A549 (cell line): Measurements from ENCODE around the gene FADS3.

Experiments used
- JUN ChIP-seq, 2 experiments: fragments of >200 bp; sonication (Bioruptor Twin); formaldehyde crosslinking; IDR thresholded peaks; 2 replicates in 1 of 2; 3 replicates in 1 of 2; pipeline ENCODE4 v1.6.1; 2016 to 2017
- JUNB ChIP-seq: fragments of >200 bp; sonication (Bioruptor Twin); formaldehyde crosslinking; IDR thresholded peaks from 2 replicates; pipeline ENCODE4 v1.6.1; 2016
- MYC ChIP-seq: IDR thresholded peaks from 2 replicates; pipeline ENCODE4 v1.6.1; 2012; ENCODE audit warnings: mild to moderate bottlenecking, inconsistent platforms, low read length, improper control_type of control experiment, borderline replicate concordance
- PHF8 ChIP-seq: fragments of 200-600 bp; sonication (generic); IDR thresholded peaks from 2 replicates; pipeline ENCODE4 v1.6.1; 2016; ENCODE audit warnings: low read depth, mild to moderate bottlenecking, antibody characterized with exemption, moderate library complexity, borderline replicate concordance
- POLR2A ChIP-seq: IDR thresholded peaks from 2 replicates; pipeline ENCODE4 v1.6.1; 2012; ENCODE audit warnings: mild to moderate bottlenecking, low read length
- RNF2 ChIP-seq: fragments of 200-600 bp; sonication (generic); IDR thresholded peaks from 2 replicates; pipeline ENCODE4 v1.6.1; 2016; ENCODE audit warnings: low read depth, mild to moderate bottlenecking, antibody characterized with exemption, moderate library complexity, borderline replicate concordance
- TP53 ChIP-seq: fragments of 250-450 bp; sonication (Bioruptor Pico); IDR thresholded peaks from 2 replicates; pipeline ENCODE4 v1.5.0; 2021; ENCODE audit warnings: mild to moderate bottlenecking, moderate library complexity
- ZNF302 ChIP-seq: fragments of 250-450 bp; sonication (Bioruptor Pico); IDR thresholded peaks from 2 replicates; pipeline ENCODE4 v1.9.0; 2021; ENCODE audit warnings: inconsistent platforms, mild to moderate bottlenecking, moderate library complexity
- TF ChIP-seq, protein P1 (sequence below): fragments of 150-350 bp; IDR thresholded peaks from 2 replicates; pipeline ENCODE4 v1.6.1; 2014; ENCODE audit warnings: low read depth, mild to moderate bottlenecking, low read length
- TF ChIP-seq, protein P2 (sequence below): fragments of >200 bp; sonication (Bioruptor Twin); formaldehyde crosslinking; IDR thresholded peaks from 3 replicates; pipeline ENCODE4 v1.5.1; 2016
- TF ChIP-seq, protein P3 (sequence below): fragments of 200-600 bp; sonication (generic); IDR thresholded peaks from 2 replicates; pipeline ENCODE4 v1.6.1; 2016; ENCODE audit warnings: antibody characterized with exemption, mild to moderate bottlenecking, moderate library complexity
- TF ChIP-seq, protein P4 (sequence below): fragments of 450-650 bp; IDR thresholded peaks from 2 replicates; pipeline ENCODE4 v1.6.1; 2014; ENCODE audit warnings: antibody characterized with exemption
- TF ChIP-seq, protein P5 (sequence below): fragments of 250-450 bp; sonication (Bioruptor Pico); IDR thresholded peaks from 2 replicates; pipeline ENCODE4 v1.5.0; 2021; ENCODE audit warnings: mild to moderate bottlenecking, moderate library complexity, borderline replicate concordance

DNA sequence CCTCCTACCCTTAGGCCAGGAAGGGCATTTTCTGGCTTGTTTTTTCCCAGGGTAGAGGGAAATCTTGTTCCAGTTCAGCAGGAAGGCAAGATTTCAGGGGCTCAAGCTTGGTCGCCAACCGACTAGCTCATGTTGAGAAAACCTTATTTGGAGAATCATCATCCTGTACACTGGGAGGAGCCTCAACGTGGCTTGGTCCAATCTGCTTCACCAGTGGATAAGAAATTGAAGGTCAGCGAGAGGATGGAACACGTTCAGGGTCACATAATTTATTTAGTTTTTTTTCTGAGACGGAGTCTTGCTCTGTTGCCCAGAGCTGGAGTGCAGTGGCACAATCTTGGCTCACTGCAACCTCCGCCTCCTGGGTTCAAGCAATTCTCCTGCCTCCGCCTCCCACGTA, 42.7 kb downstream of the FADS3 start:
- no peak for TF ChIP-seq JUN (IDR thresholded peaks at IDR 0.05)
- TF ChIP-seq, protein P1, sequence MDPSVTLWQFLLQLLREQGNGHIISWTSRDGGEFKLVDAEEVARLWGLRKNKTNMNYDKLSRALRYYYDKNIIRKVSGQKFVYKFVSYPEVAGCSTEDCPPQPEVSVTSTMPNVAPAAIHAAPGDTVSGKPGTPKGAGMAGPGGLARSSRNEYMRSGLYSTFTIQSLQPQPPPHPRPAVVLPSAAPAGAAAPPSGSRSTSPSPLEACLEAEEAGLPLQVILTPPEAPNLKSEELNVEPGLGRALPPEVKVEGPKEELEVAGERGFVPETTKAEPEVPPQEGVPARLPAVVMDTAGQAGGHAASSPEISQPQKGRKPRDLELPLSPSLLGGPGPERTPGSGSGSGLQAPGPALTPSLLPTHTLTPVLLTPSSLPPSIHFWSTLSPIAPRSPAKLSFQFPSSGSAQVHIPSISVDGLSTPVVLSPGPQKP: no peak
- TF ChIP-seq, protein P2, sequence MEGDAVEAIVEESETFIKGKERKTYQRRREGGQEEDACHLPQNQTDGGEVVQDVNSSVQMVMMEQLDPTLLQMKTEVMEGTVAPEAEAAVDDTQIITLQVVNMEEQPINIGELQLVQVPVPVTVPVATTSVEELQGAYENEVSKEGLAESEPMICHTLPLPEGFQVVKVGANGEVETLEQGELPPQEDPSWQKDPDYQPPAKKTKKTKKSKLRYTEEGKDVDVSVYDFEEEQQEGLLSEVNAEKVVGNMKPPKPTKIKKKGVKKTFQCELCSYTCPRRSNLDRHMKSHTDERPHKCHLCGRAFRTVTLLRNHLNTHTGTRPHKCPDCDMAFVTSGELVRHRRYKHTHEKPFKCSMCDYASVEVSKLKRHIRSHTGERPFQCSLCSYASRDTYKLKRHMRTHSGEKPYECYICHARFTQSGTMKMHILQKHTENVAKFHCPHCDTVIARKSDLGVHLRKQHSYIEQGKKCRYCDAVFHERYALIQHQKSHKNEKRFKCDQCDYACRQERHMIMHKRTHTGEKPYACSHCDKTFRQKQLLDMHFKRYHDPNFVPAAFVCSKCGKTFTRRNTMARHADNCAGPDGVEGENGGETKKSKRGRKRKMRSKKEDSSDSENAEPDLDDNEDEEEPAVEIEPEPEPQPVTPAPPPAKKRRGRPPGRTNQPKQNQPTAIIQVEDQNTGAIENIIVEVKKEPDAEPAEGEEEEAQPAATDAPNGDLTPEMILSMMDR: no peak
- no peak for TF ChIP-seq ZNF302
- TF ChIP-seq, protein P3, sequence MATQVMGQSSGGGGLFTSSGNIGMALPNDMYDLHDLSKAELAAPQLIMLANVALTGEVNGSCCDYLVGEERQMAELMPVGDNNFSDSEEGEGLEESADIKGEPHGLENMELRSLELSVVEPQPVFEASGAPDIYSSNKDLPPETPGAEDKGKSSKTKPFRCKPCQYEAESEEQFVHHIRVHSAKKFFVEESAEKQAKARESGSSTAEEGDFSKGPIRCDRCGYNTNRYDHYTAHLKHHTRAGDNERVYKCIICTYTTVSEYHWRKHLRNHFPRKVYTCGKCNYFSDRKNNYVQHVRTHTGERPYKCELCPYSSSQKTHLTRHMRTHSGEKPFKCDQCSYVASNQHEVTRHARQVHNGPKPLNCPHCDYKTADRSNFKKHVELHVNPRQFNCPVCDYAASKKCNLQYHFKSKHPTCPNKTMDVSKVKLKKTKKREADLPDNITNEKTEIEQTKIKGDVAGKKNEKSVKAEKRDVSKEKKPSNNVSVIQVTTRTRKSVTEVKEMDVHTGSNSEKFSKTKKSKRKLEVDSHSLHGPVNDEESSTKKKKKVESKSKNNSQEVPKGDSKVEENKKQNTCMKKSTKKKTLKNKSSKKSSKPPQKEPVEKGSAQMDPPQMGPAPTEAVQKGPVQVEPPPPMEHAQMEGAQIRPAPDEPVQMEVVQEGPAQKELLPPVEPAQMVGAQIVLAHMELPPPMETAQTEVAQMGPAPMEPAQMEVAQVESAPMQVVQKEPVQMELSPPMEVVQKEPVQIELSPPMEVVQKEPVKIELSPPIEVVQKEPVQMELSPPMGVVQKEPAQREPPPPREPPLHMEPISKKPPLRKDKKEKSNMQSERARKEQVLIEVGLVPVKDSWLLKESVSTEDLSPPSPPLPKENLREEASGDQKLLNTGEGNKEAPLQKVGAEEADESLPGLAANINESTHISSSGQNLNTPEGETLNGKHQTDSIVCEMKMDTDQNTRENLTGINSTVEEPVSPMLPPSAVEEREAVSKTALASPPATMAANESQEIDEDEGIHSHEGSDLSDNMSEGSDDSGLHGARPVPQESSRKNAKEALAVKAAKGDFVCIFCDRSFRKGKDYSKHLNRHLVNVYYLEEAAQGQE: no peak
- TF ChIP-seq MYC: no peak
- TF ChIP-seq, protein P4, sequence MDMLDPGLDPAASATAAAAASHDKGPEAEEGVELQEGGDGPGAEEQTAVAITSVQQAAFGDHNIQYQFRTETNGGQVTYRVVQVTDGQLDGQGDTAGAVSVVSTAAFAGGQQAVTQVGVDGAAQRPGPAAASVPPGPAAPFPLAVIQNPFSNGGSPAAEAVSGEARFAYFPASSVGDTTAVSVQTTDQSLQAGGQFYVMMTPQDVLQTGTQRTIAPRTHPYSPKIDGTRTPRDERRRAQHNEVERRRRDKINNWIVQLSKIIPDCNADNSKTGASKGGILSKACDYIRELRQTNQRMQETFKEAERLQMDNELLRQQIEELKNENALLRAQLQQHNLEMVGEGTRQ: no peak
- TF ChIP-seq JUNB: no peak
- no peak for TF ChIP-seq POLR2A
- TF ChIP-seq, protein P5, sequence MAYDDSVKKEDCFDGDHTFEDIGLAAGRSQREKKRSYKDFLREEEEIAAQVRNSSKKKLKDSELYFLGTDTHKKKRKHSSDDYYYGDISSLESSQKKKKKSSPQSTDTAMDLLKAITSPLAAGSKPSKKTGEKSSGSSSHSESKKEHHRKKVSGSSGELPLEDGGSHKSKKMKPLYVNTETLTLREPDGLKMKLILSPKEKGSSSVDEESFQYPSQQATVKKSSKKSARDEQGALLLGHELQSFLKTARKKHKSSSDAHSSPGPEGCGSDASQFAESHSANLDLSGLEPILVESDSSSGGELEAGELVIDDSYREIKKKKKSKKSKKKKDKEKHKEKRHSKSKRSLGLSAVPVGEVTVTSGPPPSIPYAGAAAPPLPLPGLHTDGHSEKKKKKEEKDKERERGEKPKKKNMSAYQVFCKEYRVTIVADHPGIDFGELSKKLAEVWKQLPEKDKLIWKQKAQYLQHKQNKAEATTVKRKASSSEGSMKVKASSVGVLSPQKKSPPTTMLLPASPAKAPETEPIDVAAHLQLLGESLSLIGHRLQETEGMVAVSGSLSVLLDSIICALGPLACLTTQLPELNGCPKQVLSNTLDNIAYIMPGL (CRISPR knock-in tag): no peak
- TF ChIP-seq PHF8: no peak
- no peak for TF ChIP-seq TP53 (CRISPR knock-in tag)
- TF ChIP-seq RNF2: no peak
